GM23248 (cell line): ENCODE data around the gene DCAF4. TPM values are rescaled to one million over a fixed set of nuclear protein-coding genes. Genes with fewer than 3 reads are reported as not detected.

Source experiments
- DNase-seq: peaks from one replicate; pipeline ENCODE4 v3.0.0-alpha.2; 2015
- H2AFZ ChIP-seq: fragments of 200-600 bp; sonication (generic); 2 replicates; pipeline ENCODE4 v1.6.1; 2016; ENCODE audit warnings: antibody characterized with exemption
- H3F3A ChIP-seq: fragments of 200-600 bp; sonication (generic); 2 replicates; pipeline ENCODE4 v1.6.1; 2016; ENCODE audit warnings: mild to moderate bottlenecking, antibody characterized with exemption, mixed run types; ENCODE audit not compliant: insufficient read depth
- H3K27ac ChIP-seq: fragments of 200-600 bp; sonication (generic); 2 replicates; pipeline ENCODE4 v1.5.1; 2016; ENCODE audit warnings: mild to moderate bottlenecking
- H3K27me3 ChIP-seq: fragments of 200-600 bp; sonication (generic); replicated peaks from 2 replicates; pipeline ENCODE4 v1.6.1; 2016; ENCODE audit warnings: mild to moderate bottlenecking; ENCODE audit not compliant: insufficient read depth
- H3K36me3 ChIP-seq: fragments of 200-600 bp; sonication (generic); 2 replicates; pipeline ENCODE4 v1.6.1; 2016; ENCODE audit warnings: low read depth, mild to moderate bottlenecking
- H3K4me1 ChIP-seq: fragments of 200-600 bp; sonication (generic); 2 replicates; pipeline ENCODE4 v1.6.1; 2016; ENCODE audit warnings: mild to moderate bottlenecking; ENCODE audit not compliant: insufficient read depth
- H3K4me2 ChIP-seq: fragments of 200-600 bp; sonication (generic); one replicate; pipeline ENCODE4 v1.6.1; 2016; ENCODE audit warnings: mild to moderate bottlenecking; ENCODE audit not compliant: unreplicated experiment
- H3K4me3 ChIP-seq: fragments of 200-600 bp; sonication (generic); 2 replicates; pipeline ENCODE4 v1.5.1; 2016; ENCODE audit warnings: mild to moderate bottlenecking
- H3K79me2 ChIP-seq: fragments of 200-600 bp; sonication (generic); 2 replicates; pipeline ENCODE4 v1.6.1; 2016; ENCODE audit warnings: mild to moderate bottlenecking; ENCODE audit not compliant: insufficient read depth
- H3K9ac ChIP-seq: fragments of 200-600 bp; sonication (generic); 2 replicates; pipeline ENCODE4 v1.6.1; 2016; ENCODE audit warnings: mild to moderate bottlenecking
- H3K9me2 ChIP-seq: fragments of 200-600 bp; sonication (generic); 2 replicates; pipeline ENCODE4 v1.6.1; 2016; ENCODE audit warnings: mixed run types, mild to moderate bottlenecking, moderate library complexity; ENCODE audit not compliant: insufficient read depth
- H3K9me3 ChIP-seq: fragments of 200-600 bp; sonication (generic); one replicate; pipeline ENCODE4 v1.6.1; 2017; ENCODE audit warnings: low read depth
- H4K20me1 ChIP-seq: fragments of 200-600 bp; sonication (generic); 2 replicates; pipeline ENCODE4 v1.6.0; 2016; ENCODE audit not compliant: insufficient read depth
- EZH2 ChIP-seq: fragments of 200-600 bp; sonication (generic); IDR thresholded peaks from 2 replicates; pipeline ENCODE4 v1.6.1; 2018; ENCODE audit warnings: antibody characterized with exemption, mild to moderate bottlenecking; ENCODE audit not compliant: insufficient read depth, poor library complexity, severe bottlenecking
- EZH2phosphoT487 ChIP-seq: fragments of 200-600 bp; sonication (generic); IDR thresholded peaks from 2 replicates; pipeline ENCODE4 v1.6.1; 2018; ENCODE audit warnings: antibody characterized with exemption, moderate library complexity, mild to moderate bottlenecking, low read depth; ENCODE audit not compliant: insufficient read depth
- WGBS, 2 experiments: methylation state at CpG; one replicate each; pipeline ENCODE4 v1.1.6; 2015 to 2017; ENCODE audit warnings: low lambda C conversion rate in 2 of 2, low coverage in 1 of 2; ENCODE audit errors: missing lambda C conversion rate in 2 of 2; 5-methylcytosine and 5-hydroxymethylcytosine counted together
- in situ Hi-C: fragments of 300-500 bp; cut with MboI; formaldehyde crosslinking; loops from 2 replicates; pipeline ENCODE4 v1.15.0; 2020
- polyA plus RNA-seq: library from polyadenylated mRNA; unstranded; fragments of >200 nt; fragmentation: Nextera tagmentation; extraction: Ambion mirVana; gene quantifications from 2 replicates; pipeline ENCODE4 v1.2.1, GENCODE V29; 2016
- total RNA-seq: library from RNA; depleted of rRNA; stranded (reverse); fragments of >200 nt; shearing (Covaris generic); gene quantifications from 2 replicates; pipeline ENCODE4 v1.2.3, GENCODE V29; 2014

The DCAF4 gene
- total and polyA plus RNA-seq, 2 experiments from 2014 or later: 17.1 to 20.4 TPM

- in situ Hi-C loops: no loop called here
- DNase-seq: no peak
- H3K36me3 ChIP-seq: peaks cover 56% of the 10 kb centered on the region
- H3K9ac ChIP-seq: no peak overlapping the region
- no peak overlapping the region for H3K27ac ChIP-seq
- H3F3A ChIP-seq: no peaks in the 10 kb centered on the region
- TF ChIP-seq EZH2 (no peak), EZH2phosphoT487 (no peak)
- no peaks in the 10 kb centered on the region for H3K9me2 ChIP-seq
- no peaks in the 10 kb centered on the region for H3K79me2 ChIP-seq
- 87 to 89% methylated on average over 12 of the region's 12 CpGs for WGBS, 2 experiments
- H3K4me1 ChIP-seq: no peaks in the 10 kb centered on the region
- H3K27me3 ChIP-seq: no peaks in the 10 kb centered on the region
- H3K9me3 ChIP-seq: no peaks in the 10 kb centered on the region
- H2AFZ ChIP-seq: no peak overlapping the region
- H4K20me1 ChIP-seq: no peaks in the 10 kb centered on the region
- no peak overlapping the region for H3K4me2 ChIP-seq
- H3K4me3 ChIP-seq: no peak overlapping the region
Observed at GRCh38 chr14:72974661-72975060, 48.4 kb downstream of the DCAF4 start.

GRCh38 chr14:72975770-72976169 lies 49.5 kb downstream of the DCAF4 start:
- Histone ChIP-seq H3F3A (no peaks in the 10 kb centered on the region), H3K4me1 (no peaks in the 10 kb centered on the region), H2AFZ (no peak overlapping the region), H3K79me2 (no peaks in the 10 kb centered on the region), H3K9me2 (no peaks in the 10 kb centered on the region), H3K27ac (no peak overlapping the region), H3K4me3 (no peak overlapping the region), H4K20me1 (no peaks in the 10 kb centered on the region), H3K9me3 (no peaks in the 10 kb centered on the region), H3K27me3 (no peaks in the 10 kb centered on the region), H3K36me3 (peaks cover 60% of the 10 kb centered on the region), H3K4me2 (no peak overlapping the region), H3K9ac (no peak overlapping the region)
- 94 to 98% methylated on average over 4 of the region's 4 CpGs for WGBS, 2 experiments
- in situ Hi-C loops: no loop called here
- TF ChIP-seq EZH2phosphoT487 (no peak), EZH2 (no peak)
- DNase-seq: peak; percentile 16

- in situ Hi-C loops: no loop called here
- no peak overlapping the region for H3K4me3 ChIP-seq
- no peak overlapping the region for H3K9ac ChIP-seq
- no peak for DNase-seq
- H3K4me2 ChIP-seq: no peak overlapping the region
- TF ChIP-seq EZH2: no peak
- no peak for TF ChIP-seq EZH2phosphoT487
- H3K27ac ChIP-seq: no peak overlapping the region
- H3F3A ChIP-seq: no peaks in the 10 kb centered on the region
- H3K4me1 ChIP-seq: no peaks in the 10 kb centered on the region
- H3K9me2 ChIP-seq: no peaks in the 10 kb centered on the region
- H2AFZ ChIP-seq: no peak overlapping the region
- H3K9me3 ChIP-seq: no peaks in the 10 kb centered on the region
- WGBS, 2 experiments: 73 to 78% methylated on average over 9 of the region's 9 CpGs
- H4K20me1 ChIP-seq: no peaks in the 10 kb centered on the region
- H3K36me3 ChIP-seq: peaks cover 52% of the 10 kb centered on the region
- H3K79me2 ChIP-seq: 0 out of 2 replicates have a peak, but pooled peaks cover 3% of the 10 kb centered on the region
- no peaks in the 10 kb centered on the region for H3K27me3 ChIP-seq
Observed at GRCh38 chr14:72978856-72979255, 52.6 kb downstream of the DCAF4 start.

- Histone ChIP-seq H3K9me2 (no peaks in the 10 kb centered on the region), H3K27ac (no peak overlapping the region), H4K20me1 (no peaks in the 10 kb centered on the region), H2AFZ (no peak overlapping the region), H3K4me2 (no peak overlapping the region), H3K4me1 (no peaks in the 10 kb centered on the region), H3F3A (no peaks in the 10 kb centered on the region), H3K9ac (no peak overlapping the region), H3K36me3 (peaks cover 41% of the 10 kb centered on the region), H3K27me3 (no peaks in the 10 kb centered on the region), H3K4me3 (no peak overlapping the region), H3K9me3 (no peaks in the 10 kb centered on the region), H3K79me2 (0 out of 2 replicates have a peak, but pooled peaks cover 4% of the 10 kb centered on the region)
- WGBS, 2 experiments: 95 to 98% methylated on average over 8 of the region's 8 CpGs
- in situ Hi-C loops: no loop called here
- TF ChIP-seq EZH2phosphoT487 (no peak), EZH2 (no peak)
- no peak for DNase-seq
Observed at GRCh38 chr14:72980863-72981262, 54.6 kb downstream of the DCAF4 start.

GRCh38 chr14:72982146-72982708 lies 56.0 kb downstream of the DCAF4 start:
- Histone ChIP-seq H2AFZ (no peak overlapping the region), H3K36me3 (peaks cover 39% of the 10 kb centered on the region), H3F3A (no peaks in the 10 kb centered on the region), H3K4me2 (no peak overlapping the region), H3K4me1 (no peaks in the 10 kb centered on the region), H4K20me1 (no peaks in the 10 kb centered on the region), H3K4me3 (no peak overlapping the region), H3K9me2 (no peaks in the 10 kb centered on the region), H3K9me3 (no peaks in the 10 kb centered on the region), H3K27me3 (no peaks in the 10 kb centered on the region), H3K9ac (no peak overlapping the region), H3K79me2 (0 out of 2 replicates have a peak, but pooled peaks cover 4% of the 10 kb centered on the region), H3K27ac (no peak overlapping the region)
- no peak for TF ChIP-seq EZH2phosphoT487
- no peak for TF ChIP-seq EZH2
- in situ Hi-C loops: no loop called here
- 86 to 89% methylated on average over 3 of the region's 3 CpGs for WGBS, 2 experiments
- DNase-seq: no peak
